ENCODE data around the gene FGA.
"Not testable (repeated sequence)": the region's sequence is repeated elsewhere in the genome, so short reads cannot be mapped to it uniquely, and the experiment has no call there.

The FGA gene

GRCh38 chr4:154608361-154609252, 18.1 kb upstream of the FGA start:
- TF ChIP-seq Cebpa-rat (IDR thresholded peaks at IDR 0.05) = no peak
- H3K9me3 ChIP-seq = no peaks in the 10 kb centered on the region
- H3K27me3 ChIP-seq = no peaks in the 10 kb centered on the region
- H4K20me1 ChIP-seq = no peaks in the 10 kb centered on the region
- H3K4me3 ChIP-seq = no peak overlapping the region
- H3K9ac ChIP-seq = no peak overlapping the region
- H3K4me1 ChIP-seq = no peaks in the 10 kb centered on the region
- no peak overlapping the region for H3K4me2 ChIP-seq
- H3K36me3 ChIP-seq = no peaks in the 10 kb centered on the region
- H3K27ac ChIP-seq = no peak overlapping the region

GRCh38 chr4:154606728-154607723, 16.5 kb upstream of the FGA start:
- Histone ChIP-seq H3K9ac (no peak overlapping the region), H3K4me1 (no peaks in the 10 kb centered on the region), H3K27me3 (no peaks in the 10 kb centered on the region), H4K20me1 (no peaks in the 10 kb centered on the region), H3K4me2 (no peak overlapping the region), H3K36me3 (no peaks in the 10 kb centered on the region), H3K4me3 (no peak overlapping the region), H3K27ac (no peak overlapping the region), H3K9me3 (no peaks in the 10 kb centered on the region)
- no peak for TF ChIP-seq Cebpa-rat (IDR thresholded peaks at IDR 0.05)

- H3K4me1 ChIP-seq = no peaks in the 10 kb centered on the region
- TF ChIP-seq Cebpa-rat (IDR thresholded peaks at IDR 0.05) = no peak
- no peak overlapping the region for H3K27ac ChIP-seq
- H3K9me3 ChIP-seq = no peaks in the 10 kb centered on the region
- H3K9ac ChIP-seq = no peak overlapping the region
- H3K4me3 ChIP-seq = no peak overlapping the region
- no peaks in the 10 kb centered on the region for H3K36me3 ChIP-seq
- no peaks in the 10 kb centered on the region for H3K27me3 ChIP-seq
- no peaks in the 10 kb centered on the region for H4K20me1 ChIP-seq
- H3K4me2 ChIP-seq = no peak overlapping the region
Measured at GRCh38 chr4:154604696-154605200, 14.2 kb upstream of the FGA start.

- TF ChIP-seq Cebpa-rat (IDR thresholded peaks at IDR 0.05) = no peak
- Histone ChIP-seq H3K4me3 (no peak overlapping the region), H4K20me1 (no peaks in the 10 kb centered on the region), H3K36me3 (no peaks in the 10 kb centered on the region), H3K9ac (no peak overlapping the region), H3K27ac (no peak overlapping the region), H3K4me1 (no peaks in the 10 kb centered on the region), H3K27me3 (no peaks in the 10 kb centered on the region), H3K4me2 (no peak overlapping the region), H3K9me3 (no peaks in the 10 kb centered on the region)
Measured at GRCh38 chr4:154603033-154603943, 12.7 kb upstream of the FGA start.

GRCh38 chr4:154602404-154603020, 12.0 kb upstream of the FGA start:
- no peak for TF ChIP-seq Cebpa-rat (IDR thresholded peaks at IDR 0.05)
- Histone ChIP-seq H3K9me3 (no peaks in the 10 kb centered on the region), H3K4me2 (no peak overlapping the region), H3K4me1 (no peaks in the 10 kb centered on the region), H3K4me3 (no peak overlapping the region), H3K27ac (no peak overlapping the region), H4K20me1 (no peaks in the 10 kb centered on the region), H3K27me3 (no peaks in the 10 kb centered on the region), H3K9ac (no peak overlapping the region), H3K36me3 (no peaks in the 10 kb centered on the region)

- H3K4me2 ChIP-seq = no peak overlapping the region
- no peaks in the 10 kb centered on the region for H3K27me3 ChIP-seq
- no peaks in the 10 kb centered on the region for H3K9me3 ChIP-seq
- TF ChIP-seq Cebpa-rat (IDR thresholded peaks at IDR 0.05) = no peak
- no peak overlapping the region for H3K4me3 ChIP-seq
- H3K4me1 ChIP-seq = no peaks in the 10 kb centered on the region
- no peaks in the 10 kb centered on the region for H3K36me3 ChIP-seq
- H4K20me1 ChIP-seq = no peaks in the 10 kb centered on the region
- H3K9ac ChIP-seq = no peak overlapping the region
- H3K27ac ChIP-seq = no peak overlapping the region
Measured at GRCh38 chr4:154597798-154598774, 7.5 kb upstream of the FGA start.

- H3K27me3 ChIP-seq, H4K20me1 ChIP-seq, H3K27ac ChIP-seq, H3K4me1 ChIP-seq, H3K4me3 ChIP-seq, H3K9me3 ChIP-seq, H3K36me3 ChIP-seq, H3K4me2 ChIP-seq, H3K9ac ChIP-seq: not testable (repeated sequence)
Measured at GRCh38 chr4:154597281-154597680, 6.7 kb upstream of the FGA start.

GRCh38 chr4:154595807-154596206, 5.3 kb upstream of the FGA start:
- H3K36me3 ChIP-seq = no peaks in the 10 kb centered on the region
- H3K9ac ChIP-seq = no peak overlapping the region
- TF ChIP-seq Cebpa-rat (IDR thresholded peaks at IDR 0.05) = no peak
- no peak overlapping the region for H3K4me3 ChIP-seq
- no peaks in the 10 kb centered on the region for H3K4me1 ChIP-seq
- no peak overlapping the region for H3K27ac ChIP-seq
- H4K20me1 ChIP-seq = no peaks in the 10 kb centered on the region
- H3K4me2 ChIP-seq = no peak overlapping the region
- no peaks in the 10 kb centered on the region for H3K27me3 ChIP-seq
- H3K9me3 ChIP-seq = no peaks in the 10 kb centered on the region

GRCh38 chr4:154594343-154594742, 3.8 kb upstream of the FGA start:
- H3K4me1 ChIP-seq, H3K27ac ChIP-seq, H3K27me3 ChIP-seq: not testable (repeated sequence)

More at GRCh38 chr4:154594343-154594742, 3.8 kb upstream of the FGA start:
- H3K4me3 ChIP-seq, H3K9ac ChIP-seq, H3K36me3 ChIP-seq, H4K20me1 ChIP-seq, H3K9me3 ChIP-seq, H3K4me2 ChIP-seq: not testable (repeated sequence)
